Thyroid gland (tissue), 4 donors: ENCODE data around the gene KLHDC7B. TPM values are rescaled to one million over a fixed set of nuclear protein-coding genes. Genes with fewer than 3 reads are reported as not detected.

ENCODE experiments used
- DNase-seq, 2 donors: peaks; one replicate each; pipeline ENCODE4 v3.0.0-alpha.2; 2019
- H3K27ac ChIP-seq, 3 donors: fragments of 200-600 bp; sonication (generic); 1 replicate in 2 of 3; 2 replicates in 1 of 3; pipeline ENCODE4 v1.5.1; 2016 to 2019; ENCODE audit warnings: mild to moderate bottlenecking in 1 of 3, moderate library complexity in 1 of 3
- H3K27me3 ChIP-seq: fragments of 200-600 bp; sonication (generic); one replicate; pipeline ENCODE4 v1.5.1; 2019
- H3K36me3 ChIP-seq, 2 donors: fragments of 200-600 bp; sonication (generic); one replicate each; pipeline ENCODE4 v1.5.1; 2016 to 2019
- H3K4me1 ChIP-seq, 2 donors: fragments of 200-600 bp; sonication (generic); one replicate each; pipeline ENCODE4 v1.5.1; 2017 to 2019
- H3K4me3 ChIP-seq, 3 donors: fragments of 200-600 bp; sonication (generic); replicated peaks in 1 of 3; 1 replicate in 2 of 3; 2 replicates in 1 of 3; pipeline ENCODE4 v1.5.1; 2016; ENCODE audit warnings: mild to moderate bottlenecking in 1 of 3
- H3K9me3 ChIP-seq: fragments of 200-600 bp; sonication (generic); one replicate; pipeline ENCODE4 v1.5.1; 2017
- CTCF ChIP-seq, 6 experiments: fragments of 200-600 bp in 3 of 6; fragments of 450-650 bp in 3 of 6; sonication (generic) in 3 of 6; IDR thresholded peaks; one replicate each; pipeline ENCODE4 v1.5.1; 2016 to 2019; ENCODE audit warnings: antibody characterized with exemption in 6 of 6, mild to moderate bottlenecking in 2 of 6, inconsistent platforms in 1 of 6, moderate library complexity in 1 of 6
- POLR2A ChIP-seq, 2 donors: fragments of 450-650 bp; IDR thresholded peaks; one replicate each; pipeline ENCODE4 v1.6.1; 2017; ENCODE audit warnings: antibody characterized with exemption in 2 of 2, mild to moderate bottlenecking in 2 of 2, moderate library complexity in 1 of 2
- WGBS, 2 donors: methylation state at CpG; one replicate each; pipeline ENCODE4 v1.1.5; 2017; 5-methylcytosine and 5-hydroxymethylcytosine counted together
- intact Hi-C: fragments of 100-400 bp; cut with DNase I; formaldehyde crosslinking; loops from one replicate; pipeline ENCODE4 v1.15.1; 2023
- total RNA-seq, 4 donors: library from RNA; depleted of rRNA; stranded (reverse); fragments of >200 nt; gene quantifications; one replicate each; pipeline ENCODE4 v1.2.3, GENCODE V29; 2016

Gene KLHDC7B
- total RNA-seq, 4 donors from 2014 or later, result 0.27 TPM; not detected in 3

- H3K4me1 ChIP-seq, result peaks cover 15 to 16% of the 10 kb centered on the region in 2 donors
- H3K9me3 ChIP-seq, result no peaks in the 10 kb centered on the region
- no peak for TF ChIP-seq POLR2A (IDR thresholded peaks at IDR 0.05)
- no peak for DNase-seq
- peak overlapping the region in 1 of 3 donors; percentile 70 for H3K27ac ChIP-seq
- intact Hi-C loops, result no loop called here
- peaks cover 0 to 4% of the 10 kb centered on the region in 2 donors for H3K36me3 ChIP-seq
- H3K4me3 ChIP-seq, result no peak overlapping the region
- H3K27me3 ChIP-seq, result no peaks in the 10 kb centered on the region
- WGBS, 2 donors, result 90 to 91% methylated on average over 11 of the region's 11 CpGs
These were observed 18.6 kb downstream of the KLHDC7B start for GRCh38 chr22:50564289-50564688.

- intact Hi-C loops, result no loop called here
- H3K9me3 ChIP-seq, result no peaks in the 10 kb centered on the region
- H3K4me3 ChIP-seq, result no peak overlapping the region
- H3K27ac ChIP-seq, result no peak overlapping the region
- peaks cover 5 to 11% of the 10 kb centered on the region in 2 donors for H3K36me3 ChIP-seq
- H3K27me3 ChIP-seq, result no peaks in the 10 kb centered on the region
- 91 to 92% methylated on average over 7 of the region's 7 CpGs for WGBS, 2 donors
- no peak for DNase-seq
- TF ChIP-seq CTCF (IDR thresholded peaks at IDR 0.05), result no peak
- no peak for TF ChIP-seq POLR2A (IDR thresholded peaks at IDR 0.05)
- H3K4me1 ChIP-seq, result peaks cover 25 to 34% of the 10 kb centered on the region in 2 donors
These were observed 22.1 kb downstream of the KLHDC7B start for GRCh38 chr22:50567721-50568252.

- H3K4me1 ChIP-seq, result peaks cover 18 to 29% of the 10 kb centered on the region in 2 donors
- DNase-seq, result no peak
- intact Hi-C loops, result no loop called here
- peaks cover 5 to 11% of the 10 kb centered on the region in 2 donors for H3K36me3 ChIP-seq
- WGBS, 2 donors, result 86 to 91% methylated on average over 7 of the region's 7 CpGs
- H3K27me3 ChIP-seq, result no peaks in the 10 kb centered on the region
- H3K9me3 ChIP-seq, result no peaks in the 10 kb centered on the region
- TF ChIP-seq CTCF (IDR thresholded peaks at IDR 0.05) (no peak), POLR2A (IDR thresholded peaks at IDR 0.05) (no peak)
- H3K4me3 ChIP-seq, result no peak overlapping the region
- peak overlapping the region in 1 of 3 donors; percentile 47 for H3K27ac ChIP-seq
These were observed 22.9 kb downstream of the KLHDC7B start for GRCh38 chr22:50568626-50569025.

GRCh38 chr22:50569041-50569459 lies 23.4 kb downstream of the KLHDC7B start:
- H3K4me1 ChIP-seq, result peaks cover 14 to 26% of the 10 kb centered on the region in 2 donors
- intact Hi-C loops, result no loop called here
- no peak overlapping the region for H3K4me3 ChIP-seq
- peaks cover 5 to 11% of the 10 kb centered on the region in 2 donors for H3K36me3 ChIP-seq
- H3K27me3 ChIP-seq, result no peaks in the 10 kb centered on the region
- no peak for TF ChIP-seq CTCF (IDR thresholded peaks at IDR 0.05)
- H3K9me3 ChIP-seq, result no peaks in the 10 kb centered on the region
- no peak for DNase-seq
- WGBS, 2 donors, result 86% methylated on average over 8 of the region's 8 CpGs
- peak overlapping the region in 2 of 3 donors; percentile 47 for H3K27ac ChIP-seq

- Histone ChIP-seq H3K4me1 (peaks cover 14 to 22% of the 10 kb centered on the region in 2 donors), H3K27me3 (no peaks in the 10 kb centered on the region), H3K27ac (peak overlapping the region in 2 of 3 donors; percentile 47 to 56), H3K9me3 (no peaks in the 10 kb centered on the region), H3K36me3 (peaks cover 5 to 11% of the 10 kb centered on the region in 2 donors), H3K4me3 (no peak overlapping the region)
- TF ChIP-seq POLR2A (IDR thresholded peaks at IDR 0.05) (peak in 1 of 2 donors; percentile 41), CTCF (IDR thresholded peaks at IDR 0.05) (no peak)
- WGBS, 2 donors, result 71 to 75% methylated on average over 10 to 12 of the region's 13 CpGs
- intact Hi-C loops, result no loop called here
- DNase-seq, result peak; percentile 71 to 82
These were observed 24.3 kb downstream of the KLHDC7B start for GRCh38 chr22:50569896-50570535.
